ENCODE results near the gene ABR. TPM values are rescaled to one million over a fixed set of nuclear protein-coding genes. Genes with fewer than 3 reads are reported as not detected.

Gene ABR
- total and polyA plus RNA-seq, 3 donors from 2014 or later, result 30.6 to 52.7 (median 42.1) TPM

DNA sequence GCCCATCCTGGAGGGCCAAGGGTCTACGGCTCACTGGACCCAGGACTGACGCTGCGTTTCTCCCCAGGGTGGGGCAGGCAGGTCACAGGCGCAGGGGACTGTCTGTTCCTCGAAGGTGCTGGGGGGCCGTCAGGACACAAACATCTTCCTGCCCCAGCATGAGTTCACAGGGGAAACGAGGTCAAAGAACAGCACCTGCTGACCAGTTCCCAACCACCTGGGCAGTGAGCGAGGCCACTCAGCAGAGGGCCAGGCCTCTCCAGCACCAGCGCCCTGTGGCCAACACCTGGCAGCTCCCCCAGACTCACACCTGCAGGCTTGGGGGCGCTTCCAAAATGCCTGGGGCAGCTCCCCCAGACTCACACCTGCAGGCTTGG is 153.2 kb downstream of the ABR start:
- DNase-seq, result no peak
- Histone ChIP-seq H3K9me3 (no peaks in the 10 kb centered on the region), H3K4me1 (peaks cover 12% of the 10 kb centered on the region), H3K4me3 (no peak overlapping the region), H3K27ac (no peak overlapping the region), H3K36me3 (ENCODE audit: low read depth, missing control alignments) (no peaks in the 10 kb centered on the region), H3K27me3 (no peaks in the 10 kb centered on the region)
- WGBS, 2 donors, result 90 to 93% methylated on average over 3 to 4 of the region's 10 CpGs
- no peak for TF ChIP-seq POLR2A (IDR thresholded peaks at IDR 0.05)
- TF ChIP-seq, protein P1, sequence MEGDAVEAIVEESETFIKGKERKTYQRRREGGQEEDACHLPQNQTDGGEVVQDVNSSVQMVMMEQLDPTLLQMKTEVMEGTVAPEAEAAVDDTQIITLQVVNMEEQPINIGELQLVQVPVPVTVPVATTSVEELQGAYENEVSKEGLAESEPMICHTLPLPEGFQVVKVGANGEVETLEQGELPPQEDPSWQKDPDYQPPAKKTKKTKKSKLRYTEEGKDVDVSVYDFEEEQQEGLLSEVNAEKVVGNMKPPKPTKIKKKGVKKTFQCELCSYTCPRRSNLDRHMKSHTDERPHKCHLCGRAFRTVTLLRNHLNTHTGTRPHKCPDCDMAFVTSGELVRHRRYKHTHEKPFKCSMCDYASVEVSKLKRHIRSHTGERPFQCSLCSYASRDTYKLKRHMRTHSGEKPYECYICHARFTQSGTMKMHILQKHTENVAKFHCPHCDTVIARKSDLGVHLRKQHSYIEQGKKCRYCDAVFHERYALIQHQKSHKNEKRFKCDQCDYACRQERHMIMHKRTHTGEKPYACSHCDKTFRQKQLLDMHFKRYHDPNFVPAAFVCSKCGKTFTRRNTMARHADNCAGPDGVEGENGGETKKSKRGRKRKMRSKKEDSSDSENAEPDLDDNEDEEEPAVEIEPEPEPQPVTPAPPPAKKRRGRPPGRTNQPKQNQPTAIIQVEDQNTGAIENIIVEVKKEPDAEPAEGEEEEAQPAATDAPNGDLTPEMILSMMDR (IDR thresholded peaks at IDR 0.05), result no peak
- intact Hi-C loops (cut with DNase I; ENCODE audit: low total_unique reads), result no loop called here

DNA sequence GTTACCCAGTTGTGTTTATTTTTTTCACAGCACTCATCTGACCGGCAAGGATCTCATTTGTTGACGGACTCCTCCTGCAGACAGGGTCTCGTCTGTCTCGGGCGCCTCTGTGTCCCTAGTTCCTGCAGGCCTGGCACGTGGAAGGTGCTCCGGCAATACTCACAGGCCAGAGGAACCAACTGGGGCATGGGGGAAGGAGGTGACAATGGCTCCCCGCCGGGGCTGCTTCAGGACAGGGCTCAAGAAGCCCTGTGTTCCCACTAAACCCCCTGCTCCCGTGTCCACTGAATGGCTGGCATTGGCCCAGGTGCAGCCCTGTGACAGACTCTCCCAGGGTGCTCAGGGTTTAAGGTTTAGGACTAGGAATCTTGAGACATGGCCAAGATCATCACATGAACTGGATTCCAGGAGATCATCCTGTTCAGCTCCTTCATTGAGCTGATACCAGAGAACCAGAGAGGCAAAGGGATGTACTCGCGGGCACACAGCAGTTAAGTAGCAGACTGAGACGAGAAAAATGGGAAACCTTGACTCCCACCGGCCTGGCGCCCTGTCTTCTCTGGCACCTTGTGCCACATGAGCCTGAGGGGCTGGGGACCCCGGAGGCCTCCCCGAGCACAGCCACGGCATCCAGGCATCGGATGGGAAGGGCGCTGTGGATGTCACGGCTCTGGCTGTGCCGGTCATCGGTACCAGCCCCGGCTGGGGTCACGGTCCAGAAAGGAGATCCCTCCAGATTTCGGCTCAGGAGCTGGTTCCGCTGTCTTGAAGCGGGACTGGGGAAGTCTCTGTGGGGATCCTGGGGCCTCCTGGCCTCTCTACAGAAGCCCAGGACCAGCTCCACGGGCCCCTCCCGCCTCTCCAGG is 153.8 kb downstream of the ABR start:
- H3K4me1 ChIP-seq, result peaks cover 7% of the 10 kb centered on the region
- H3K36me3 ChIP-seq (ENCODE audit: low read depth, missing control alignments), result no peaks in the 10 kb centered on the region
- H3K27me3 ChIP-seq, result no peaks in the 10 kb centered on the region
- no peak for TF ChIP-seq POLR2A (IDR thresholded peaks at IDR 0.05)
- TF ChIP-seq, protein P1 (IDR thresholded peaks at IDR 0.05), result no peak
- intact Hi-C loops (cut with DNase I; ENCODE audit: low total_unique reads), result no loop called here
- DNase-seq, result no peak
- H3K4me3 ChIP-seq, result no peak overlapping the region
- WGBS, 2 donors, result 81 to 82% methylated on average over 18 to 24 of the region's 30 CpGs
- no peak overlapping the region for H3K27ac ChIP-seq
- no peaks in the 10 kb centered on the region for H3K9me3 ChIP-seq

DNA sequence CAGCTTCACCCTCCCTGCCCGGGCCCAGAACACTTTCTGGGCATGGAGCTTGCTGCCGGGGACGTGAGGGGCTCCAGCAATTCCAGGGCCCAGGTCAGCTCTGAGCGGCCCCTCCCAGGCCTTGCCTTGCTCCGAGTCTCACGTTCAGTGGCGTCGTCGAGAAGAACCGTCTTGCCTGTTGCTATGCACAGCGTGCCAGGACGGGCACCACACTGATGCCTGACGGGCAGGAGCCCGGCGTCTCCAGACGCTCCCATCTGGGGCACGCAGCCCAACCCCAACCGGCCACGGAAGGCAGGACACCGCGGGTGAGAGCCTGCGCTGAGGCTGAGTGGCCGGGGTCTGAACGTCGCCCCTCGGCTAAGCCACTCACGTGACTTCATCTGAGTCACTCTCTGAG is 155.7 kb downstream of the ABR start:
- no peak overlapping the region for H3K27ac ChIP-seq
- 84 to 95% methylated on average over 14 to 27 of the region's 27 CpGs for WGBS, 2 donors
- no peak for TF ChIP-seq POLR2A (IDR thresholded peaks at IDR 0.05)
- TF ChIP-seq, protein P1 (IDR thresholded peaks at IDR 0.05), result no peak

DNA sequence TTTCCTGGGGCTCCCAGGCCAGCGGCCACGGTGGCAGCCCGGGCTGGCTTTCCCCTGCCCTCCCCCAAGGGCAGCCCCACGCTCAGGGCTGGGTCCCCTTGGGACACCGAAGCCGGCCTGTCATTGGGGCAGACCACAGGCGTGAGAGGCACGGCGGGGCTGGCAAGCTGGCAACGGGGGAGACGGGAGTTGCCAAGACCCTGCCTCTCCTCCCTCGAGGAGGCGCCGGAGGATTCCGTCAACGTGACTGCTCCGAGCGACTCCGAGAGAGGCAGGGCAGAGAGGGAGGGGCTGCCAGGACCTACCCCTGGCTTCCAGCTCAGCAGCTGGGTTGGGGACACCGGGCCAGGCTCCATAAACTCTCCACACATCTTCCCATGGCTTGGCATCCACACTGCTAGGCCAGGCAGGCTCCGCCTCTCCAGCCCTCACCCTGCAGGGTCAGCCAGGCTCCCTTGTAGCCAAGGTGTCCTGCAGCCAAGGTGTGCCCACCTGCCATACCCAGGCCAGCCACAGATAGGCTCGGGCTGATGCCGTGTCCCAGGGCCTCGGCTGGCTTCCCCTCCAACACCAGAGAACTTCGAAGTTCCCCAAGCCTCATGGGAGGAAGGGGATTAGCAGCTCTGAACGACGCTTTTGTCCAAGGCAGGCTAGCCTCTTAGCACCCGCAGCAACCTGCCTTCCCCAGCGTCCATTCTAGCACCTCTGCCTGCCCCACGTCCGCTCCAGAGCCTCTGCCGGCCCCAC is 157.3 kb downstream of the ABR start:
- Histone ChIP-seq H3K4me3 (no peak overlapping the region), H3K27me3 (no peaks in the 10 kb centered on the region), H3K27ac (no peak overlapping the region), H3K9me3 (no peaks in the 10 kb centered on the region), H3K36me3 (ENCODE audit: low read depth, missing control alignments) (no peaks in the 10 kb centered on the region), H3K4me1 (no peaks in the 10 kb centered on the region)
- WGBS, 2 donors, result 88 to 91% methylated on average over 17 to 32 of the region's 32 CpGs
- intact Hi-C loops (cut with DNase I; ENCODE audit: low total_unique reads), result no loop called here
- no peak for TF ChIP-seq POLR2A (IDR thresholded peaks at IDR 0.05)
- TF ChIP-seq, protein P1 (IDR thresholded peaks at IDR 0.05), result no peak
- DNase-seq, result no peak

More for the DNA sequence above, 155.7 kb downstream of the ABR start:
- no peak for DNase-seq
- Histone ChIP-seq H3K36me3 (ENCODE audit: low read depth, missing control alignments) (no peaks in the 10 kb centered on the region), H3K4me3 (no peak overlapping the region), H3K9me3 (no peaks in the 10 kb centered on the region), H3K27me3 (no peaks in the 10 kb centered on the region), H3K4me1 (no peaks in the 10 kb centered on the region)
- intact Hi-C loops (cut with DNase I; ENCODE audit: low total_unique reads), result no loop called here
